Heart left ventricle (tissue), 16 donors: ENCODE data around the gene TYROBP. TPM values are rescaled to one million over a fixed set of nuclear protein-coding genes. Genes with fewer than 3 reads are reported as not detected.

Experiments used
- ATAC-seq, 4 donors: fragments of 200-7000 bp; cut with Tn5 transposase; one replicate each; pipeline ENCODE4 v1.9.1; 2020 to 2022; ENCODE audit warnings: moderate library complexity in 4 of 4, mild to moderate bottlenecking in 3 of 4, moderate number of reproducible peaks in 1 of 4
- DNase-seq, 5 donors: peaks; one replicate each; pipeline ENCODE4 v3.0.0-alpha.2; 2020
- H3K27ac ChIP-seq, 12 donors: fragments of 200-600 bp; sonication (generic) in 4 of 12; one replicate each; pipeline versions ENCODE4 v1.5.0 to v1.8.0; 2016 to 2022; ENCODE audit warnings: mild to moderate bottlenecking in 2 of 12
- H3K27me3 ChIP-seq, 9 donors: fragments of 200-600 bp; sonication (generic) in 2 of 9; one replicate each; pipeline versions ENCODE4 v1.5.1 to v1.8.0; 2016 to 2022; ENCODE audit warnings: mild to moderate bottlenecking in 3 of 9
- H3K36me3 ChIP-seq, 9 donors: fragments of 200-600 bp; sonication (generic) in 2 of 9; one replicate each; pipeline versions ENCODE4 v1.5.0 to v1.8.0; 2018 to 2022; ENCODE audit warnings: mild to moderate bottlenecking in 2 of 9
- H3K4me1 ChIP-seq, 12 donors: fragments of 200-600 bp; sonication (generic) in 4 of 12; one replicate each; pipeline versions ENCODE4 v1.5.0 to v1.8.0; 2016 to 2022; ENCODE audit warnings: mild to moderate bottlenecking in 3 of 12
- H3K4me3 ChIP-seq, 12 donors: fragments of 200-600 bp; sonication (generic) in 4 of 12; one replicate each; pipeline versions ENCODE4 v1.5.0 to v1.8.0; 2017 to 2022; ENCODE audit warnings: mild to moderate bottlenecking in 9 of 12, moderate library complexity in 4 of 12
- H3K9me3 ChIP-seq, 12 donors: fragments of 200-600 bp; sonication (generic) in 4 of 12; one replicate each; pipeline versions ENCODE4 v1.5.0 to v1.8.0; 2016 to 2022; ENCODE audit warnings: mild to moderate bottlenecking in 1 of 12
- POLR2A ChIP-seq, 2 donors: fragments of 450-650 bp; IDR thresholded peaks; one replicate each; pipeline ENCODE4 v1.6.1; 2017; ENCODE audit warnings: antibody characterized with exemption in 2 of 2, mild to moderate bottlenecking in 2 of 2, moderate library complexity in 2 of 2
- WGBS, 4 donors: extraction: QIAGEN DNeasy Blood & Tissue Kit in 2 of 4; methylation state at CpG; one replicate each; pipeline versions ENCODE4 v1.1.5 to v1.1.7; 2013 to 2018; 5-methylcytosine and 5-hydroxymethylcytosine counted together
- intact Hi-C, 10 donors: fragments of 100-400 bp; cut with DNase I; formaldehyde crosslinking; loops; one replicate each; pipeline versions ENCODE4 v1.11.1 to v1.14.2; 2022
- polyA plus RNA-seq, 2 donors: library from polyadenylated mRNA; stranded (reverse); fragments of 200-250 nt; gene quantifications; one replicate each; pipeline ENCODE4 v1.2.3, GENCODE V29; 2013
- total RNA-seq, 9 donors: library from RNA; depleted of rRNA in 2 of 9; stranded (reverse); fragments of >200 nt in 2 of 9; fragmentation: NEBNext Ultra II Directional in 3 of 9; extraction: Animal tissue kit (Norgen Biotek cat#: 25700) in 3 of 9; gene quantifications; one replicate each; pipeline versions ENCODE4 v1.1.0 to v1.2.4, GENCODE V29; 2016 to 2023
- TF ChIP-seq, protein P1 (sequence below), 12 donors: fragments of 200-600 bp; sonication (generic) in 4 of 12; IDR thresholded peaks; one replicate each; pipeline versions ENCODE4 v1.5.0 to v1.8.0; 2018 to 2022; ENCODE audit warnings: antibody characterized with exemption in 12 of 12, mild to moderate bottlenecking in 5 of 12
- donor health status: ischemic (EF 13 %, LVEDD 7.1; RV severe dilation, severe dysfunction).
- donor health status: healthy with polysubstance abuse.
- donor health status: DM: no; HTN: yes; CAD: no.
- donor health status: DM: no; HTN: no; CAD: no.
- donor health status: ischemic (EF 25% LVEDD 6.9; RV normal size, moderate dysfunction).
- donor health status: ischemic (EF 25% LVEDD 5.7; RV mildly dilated, moderate dysfunction).
- donor health status: healthy.
- donor health status: DM: yes; HTN: yes; CAD: no.
- donor health status: ischemic (EF 35%, LVEDD 5.7; RV mildly dilated, moderate dysfunction).
- donor health status: nonischemic (EF 11% LVEDD 7.7; RV severe dilation, severe dysfunction).
- donor health status: DM: yes; HTN: yes; CAD: no.
- donor health status: PGD.
- donor health status: ischemic (EF 29% LVEDD 5.4; RV normal size, mild dysfunction).
- donor health status: nonischemic (EF 23%, LVEDD 6.1; RV moderate dilation, normal function).

TYROBP gene
- total and polyA plus RNA-seq, 11 donors = 12.6 to 237 (median 19.4) TPM

DNA sequence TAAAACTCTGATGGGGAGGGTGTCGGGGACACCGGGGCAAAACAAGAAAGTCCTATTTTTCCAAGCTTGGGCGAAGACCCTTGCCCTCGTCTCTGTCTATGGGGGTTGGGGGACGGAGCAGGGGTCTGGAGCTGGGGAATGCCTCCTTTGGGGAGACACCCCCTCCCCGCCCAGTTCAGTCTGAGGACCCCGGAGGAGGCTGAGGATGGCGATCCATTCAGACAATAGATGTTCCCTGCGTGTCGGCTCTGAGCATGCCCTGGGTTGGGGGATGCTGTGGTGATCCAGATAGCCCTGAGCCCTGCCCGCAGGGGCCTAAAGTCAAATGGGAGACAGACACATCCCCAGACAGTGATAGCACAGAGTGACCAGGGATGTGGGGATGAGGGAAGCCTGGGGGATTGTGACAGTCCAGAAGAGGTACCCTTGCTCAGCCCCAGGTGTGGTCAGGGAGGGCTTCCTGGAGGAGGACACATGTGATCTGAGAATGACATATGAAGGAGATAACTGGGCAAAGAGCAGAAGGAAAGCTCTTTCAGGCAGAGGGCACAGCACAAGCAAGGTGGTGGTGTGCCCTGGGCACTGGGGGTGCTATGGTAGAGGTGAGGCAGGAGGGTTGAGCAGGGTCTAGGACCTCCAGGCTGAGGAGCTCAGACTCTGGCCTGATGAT lies 37.2 kb upstream of the TYROBP start:
- WGBS, 4 donors = 89 to 94% (median 92%) methylated on average over 8 to 11 of the region's 11 CpGs
- no peaks in the 10 kb centered on the region for H3K27me3 ChIP-seq
- no peaks in the 10 kb centered on the region for H3K9me3 ChIP-seq
- DNase-seq = no peak
- intact Hi-C loops = no loop called here
- H3K27ac ChIP-seq = no peak overlapping the region
- H3K36me3 ChIP-seq = peaks cover 0 to 35% (median 10%) of the 10 kb centered on the region in 9 donors
- no peaks in the 10 kb centered on the region for H3K4me1 ChIP-seq
- TF ChIP-seq, protein P1, sequence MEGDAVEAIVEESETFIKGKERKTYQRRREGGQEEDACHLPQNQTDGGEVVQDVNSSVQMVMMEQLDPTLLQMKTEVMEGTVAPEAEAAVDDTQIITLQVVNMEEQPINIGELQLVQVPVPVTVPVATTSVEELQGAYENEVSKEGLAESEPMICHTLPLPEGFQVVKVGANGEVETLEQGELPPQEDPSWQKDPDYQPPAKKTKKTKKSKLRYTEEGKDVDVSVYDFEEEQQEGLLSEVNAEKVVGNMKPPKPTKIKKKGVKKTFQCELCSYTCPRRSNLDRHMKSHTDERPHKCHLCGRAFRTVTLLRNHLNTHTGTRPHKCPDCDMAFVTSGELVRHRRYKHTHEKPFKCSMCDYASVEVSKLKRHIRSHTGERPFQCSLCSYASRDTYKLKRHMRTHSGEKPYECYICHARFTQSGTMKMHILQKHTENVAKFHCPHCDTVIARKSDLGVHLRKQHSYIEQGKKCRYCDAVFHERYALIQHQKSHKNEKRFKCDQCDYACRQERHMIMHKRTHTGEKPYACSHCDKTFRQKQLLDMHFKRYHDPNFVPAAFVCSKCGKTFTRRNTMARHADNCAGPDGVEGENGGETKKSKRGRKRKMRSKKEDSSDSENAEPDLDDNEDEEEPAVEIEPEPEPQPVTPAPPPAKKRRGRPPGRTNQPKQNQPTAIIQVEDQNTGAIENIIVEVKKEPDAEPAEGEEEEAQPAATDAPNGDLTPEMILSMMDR (IDR thresholded peaks at IDR 0.05) = no peak
- no peak for ATAC-seq
- no peak overlapping the region for H3K4me3 ChIP-seq

DNA sequence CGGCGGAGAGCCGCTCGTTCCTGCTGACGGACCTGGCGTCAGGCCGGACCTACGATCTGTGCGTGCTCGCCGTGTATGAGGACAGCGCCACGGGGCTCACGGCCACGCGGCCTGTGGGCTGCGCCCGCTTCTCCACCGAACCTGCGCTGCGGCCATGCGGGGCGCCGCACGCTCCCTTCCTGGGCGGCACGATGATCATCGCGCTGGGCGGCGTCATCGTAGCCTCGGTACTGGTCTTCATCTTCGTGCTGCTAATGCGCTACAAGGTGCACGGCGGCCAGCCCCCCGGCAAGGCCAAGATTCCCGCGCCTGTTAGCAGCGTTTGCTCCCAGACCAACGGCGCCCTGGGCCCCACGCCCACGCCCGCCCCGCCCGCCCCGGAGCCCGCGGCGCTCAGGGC lies 36.5 kb upstream of the TYROBP start:
- TF ChIP-seq, protein P1 (IDR thresholded peaks at IDR 0.05) = no peak
- no peak for TF ChIP-seq POLR2A (IDR thresholded peaks at IDR 0.05)
- intact Hi-C loops = no loop called here
- H3K36me3 ChIP-seq = peaks cover 0 to 42% (median 13%) of the 10 kb centered on the region in 9 donors

DNA sequence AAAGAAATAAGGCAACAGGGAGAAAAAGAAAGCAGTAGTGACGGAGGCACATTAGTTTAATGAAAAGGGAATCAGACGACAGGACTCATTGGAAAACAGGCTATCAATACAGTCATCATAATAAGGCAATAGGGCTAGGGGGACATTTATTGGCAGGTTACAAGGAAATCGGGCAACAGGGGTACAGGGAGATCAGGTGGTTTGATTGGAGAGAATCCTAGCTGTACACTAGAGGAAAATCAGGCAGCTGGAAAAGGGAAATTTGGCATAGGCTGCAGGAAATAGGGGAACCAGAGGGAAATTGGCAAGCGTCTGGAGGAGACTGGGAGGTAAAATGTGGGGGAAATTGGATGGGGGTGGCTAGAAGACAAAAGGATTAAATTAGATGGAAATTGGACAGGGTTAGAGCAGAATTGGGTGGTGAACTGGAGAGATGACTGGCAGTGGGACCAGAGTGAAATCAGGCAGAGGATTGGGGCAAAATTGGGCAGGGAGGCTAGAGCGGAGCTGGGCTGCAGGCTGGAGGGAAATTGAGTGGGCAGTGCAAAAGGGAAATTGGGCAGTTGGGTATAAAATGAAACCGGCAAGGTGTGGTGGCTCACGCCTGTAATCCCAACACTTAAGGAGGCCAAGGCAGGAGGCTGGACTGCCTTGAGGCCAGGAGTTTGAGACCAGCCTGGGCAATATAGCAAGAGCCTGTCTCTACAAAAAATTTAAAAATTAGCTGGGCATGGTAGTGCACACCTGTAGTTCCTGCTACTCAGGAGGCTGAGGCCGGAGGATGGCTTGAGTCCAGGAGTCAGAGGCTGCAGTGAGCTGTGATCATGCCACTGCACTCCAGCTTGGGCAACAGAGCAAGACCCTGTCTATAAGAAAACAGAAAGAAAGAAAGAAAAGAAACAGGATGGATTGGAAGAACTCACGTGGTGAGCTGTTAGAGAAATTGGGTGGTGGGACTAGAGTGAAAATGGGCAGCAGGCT lies 35.5 kb upstream of the TYROBP start:
- no peak for DNase-seq

More for the DNA sequence above, 36.5 kb upstream of the TYROBP start:
- Histone ChIP-seq H3K9me3 (no peaks in the 10 kb centered on the region), H3K4me3 (no peak overlapping the region), H3K27ac (no peak overlapping the region), H3K27me3 (no peaks in the 10 kb centered on the region), H3K4me1 (no peaks in the 10 kb centered on the region)
- DNase-seq (no peak), ATAC-seq (no peak)
- 80 to 83% (median 81%) methylated on average over 39 to 52 of the region's 52 CpGs for WGBS, 4 donors

More for the DNA sequence above, 35.5 kb upstream of the TYROBP start:
- ATAC-seq = no peak
- no peaks in the 10 kb centered on the region for H3K27me3 ChIP-seq
- H3K27ac ChIP-seq = no peak overlapping the region
- TF ChIP-seq, protein P1 (IDR thresholded peaks at IDR 0.05) = no peak
- no peak for TF ChIP-seq POLR2A (IDR thresholded peaks at IDR 0.05)
- no peaks in the 10 kb centered on the region for H3K4me1 ChIP-seq
- H3K4me3 ChIP-seq = no peak overlapping the region
- no peaks in the 10 kb centered on the region for H3K9me3 ChIP-seq
- intact Hi-C loops = no loop called here
- H3K36me3 ChIP-seq = peaks cover 0 to 43% (median 13%) of the 10 kb centered on the region in 9 donors
- WGBS, 4 donors = 86 to 88% (median 87%) methylated on average over 9 of the region's 9 CpGs
